HG03342 (cell line): ENCODE results near the gene BRI3BP.

ENCODE experiments used
- ATAC-seq: cut with Tn5 transposase; IDR thresholded peaks from one replicate; pipeline ENCODE4 v1.9.1; 2021; ENCODE audit warnings: mild to moderate bottlenecking, moderate library complexity; ENCODE audit not compliant: unreplicated experiment

Gene BRI3BP, protein sequence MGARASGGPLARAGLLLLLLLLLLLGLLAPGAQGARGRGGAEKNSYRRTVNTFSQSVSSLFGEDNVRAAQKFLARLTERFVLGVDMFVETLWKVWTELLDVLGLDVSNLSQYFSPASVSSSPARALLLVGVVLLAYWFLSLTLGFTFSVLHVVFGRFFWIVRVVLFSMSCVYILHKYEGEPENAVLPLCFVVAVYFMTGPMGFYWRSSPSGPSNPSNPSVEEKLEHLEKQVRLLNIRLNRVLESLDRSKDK

DNA sequence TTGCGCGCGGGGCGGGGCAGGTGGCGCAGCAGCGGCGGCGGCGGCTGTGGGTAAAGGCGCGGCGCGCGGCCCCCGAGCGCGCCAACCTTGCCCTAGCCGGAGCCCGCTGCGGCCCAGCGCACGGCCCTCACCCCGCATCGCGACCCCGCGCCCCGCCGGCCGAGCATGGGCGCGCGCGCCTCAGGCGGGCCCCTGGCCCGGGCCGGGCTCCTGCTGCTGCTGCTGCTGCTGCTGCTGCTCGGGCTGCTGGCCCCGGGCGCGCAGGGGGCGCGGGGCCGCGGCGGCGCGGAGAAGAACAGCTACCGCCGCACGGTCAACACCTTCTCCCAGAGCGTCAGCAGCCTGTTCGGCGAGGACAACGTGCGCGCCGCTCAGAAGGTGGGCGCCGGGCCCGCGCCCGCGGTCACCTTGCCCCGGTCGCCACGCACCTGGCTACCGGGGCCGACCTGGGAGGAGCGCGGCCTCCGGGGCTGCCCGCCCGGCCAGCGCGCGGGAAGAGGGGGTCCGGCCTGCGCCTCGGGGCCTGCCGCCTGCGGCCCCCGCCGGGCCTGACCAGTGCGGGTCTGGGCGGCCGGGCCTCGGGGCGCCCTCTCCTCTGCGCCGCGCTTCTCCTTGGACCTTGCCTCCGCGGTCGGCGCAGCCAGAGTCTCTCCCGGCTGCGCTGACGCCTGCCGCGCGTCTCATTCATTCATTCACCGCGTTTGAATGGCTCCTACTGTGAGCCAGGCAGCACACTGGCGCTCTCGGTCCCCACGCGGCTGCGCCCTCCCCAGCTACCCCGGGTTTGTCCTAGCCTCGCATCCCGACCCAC lies at the start of gene BRI3BP:
BRI3BP (plus strand) TSS at position 20 of the 811 bp plus-strand sequence; CDS start at position 166, 146 bp downstream.
- peak; percentile 39 for ATAC-seq

DNA sequence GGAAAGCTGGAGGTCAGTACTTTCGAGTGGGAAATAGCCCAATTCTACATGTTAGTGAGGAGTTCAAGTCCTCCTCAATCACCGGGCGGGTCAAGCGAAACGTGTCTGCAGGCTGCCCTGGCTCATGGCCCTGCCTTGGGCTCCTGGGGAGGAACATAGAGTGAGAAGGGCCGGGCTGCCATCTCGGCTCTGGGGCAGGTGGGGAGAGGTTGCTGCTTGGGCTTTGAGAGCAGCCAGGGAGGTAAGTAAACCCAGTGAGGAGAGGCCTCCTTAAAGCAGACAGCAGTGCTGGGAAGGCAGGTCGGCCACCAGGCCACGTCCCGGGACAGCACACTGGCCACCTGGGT lies 47.0 kb upstream of the BRI3BP start:
- ATAC-seq = no peak

DNA sequence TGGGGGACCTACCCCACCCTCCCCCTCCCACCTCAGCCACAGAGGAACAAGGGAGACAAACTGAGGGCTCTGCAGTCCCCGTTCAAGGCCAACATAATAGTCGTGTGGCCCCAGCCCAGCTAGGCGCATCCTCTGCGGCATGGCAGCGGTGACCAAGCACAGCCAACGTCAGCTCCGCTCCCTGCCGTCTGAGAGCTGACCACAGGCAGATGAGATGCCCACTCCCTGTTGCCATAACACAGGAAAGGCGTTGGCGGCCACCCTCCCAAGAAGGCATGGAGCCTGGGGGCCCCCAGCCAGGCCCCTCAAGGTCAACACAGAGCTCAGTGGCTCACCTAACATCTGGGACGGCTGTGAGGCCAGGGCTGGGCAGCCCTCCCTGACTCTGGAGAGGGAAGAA lies 46.4 kb upstream of the BRI3BP start:
- no peak for ATAC-seq

DNA sequence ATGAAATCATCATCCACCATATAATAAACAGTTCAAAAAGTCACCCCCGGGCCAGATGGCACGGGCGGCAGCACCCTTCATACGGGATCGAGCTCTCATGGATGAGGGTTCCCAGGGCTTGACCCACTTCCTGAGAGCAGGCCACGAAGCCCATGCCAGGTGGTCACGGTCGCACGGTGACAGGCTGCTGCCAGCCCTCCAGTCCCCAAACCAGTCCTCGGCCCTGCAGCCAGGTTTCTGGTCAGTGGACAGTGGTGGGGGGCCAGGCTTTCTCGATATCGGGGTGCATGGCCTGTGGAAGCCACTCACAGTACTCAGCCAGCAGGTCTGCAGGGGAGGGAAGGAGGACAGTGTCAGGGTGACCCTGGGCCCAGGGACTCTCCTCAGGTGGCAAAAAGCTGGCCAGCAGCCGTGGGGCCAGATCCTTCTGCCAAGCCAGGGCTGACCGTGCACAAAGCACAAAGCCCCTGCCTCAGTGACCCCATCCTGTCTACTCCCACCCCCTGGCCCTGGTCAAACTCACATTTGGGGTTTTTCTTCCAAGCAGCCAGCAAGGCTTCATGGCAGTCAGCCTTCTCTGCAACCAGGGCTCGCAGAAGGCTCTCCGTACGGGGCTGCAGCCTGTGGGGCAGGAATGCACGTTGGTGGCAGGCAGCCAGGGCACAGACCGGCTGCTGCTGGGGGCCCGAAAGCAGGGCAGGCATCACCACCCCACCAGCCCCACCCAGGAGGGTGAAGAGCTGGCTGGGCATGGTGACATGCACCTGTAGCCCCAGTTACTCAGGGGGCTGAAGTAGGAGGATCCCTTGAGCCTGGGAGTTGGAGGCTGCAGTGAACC lies 45.7 kb upstream of the BRI3BP start:
- no peak for ATAC-seq

DNA sequence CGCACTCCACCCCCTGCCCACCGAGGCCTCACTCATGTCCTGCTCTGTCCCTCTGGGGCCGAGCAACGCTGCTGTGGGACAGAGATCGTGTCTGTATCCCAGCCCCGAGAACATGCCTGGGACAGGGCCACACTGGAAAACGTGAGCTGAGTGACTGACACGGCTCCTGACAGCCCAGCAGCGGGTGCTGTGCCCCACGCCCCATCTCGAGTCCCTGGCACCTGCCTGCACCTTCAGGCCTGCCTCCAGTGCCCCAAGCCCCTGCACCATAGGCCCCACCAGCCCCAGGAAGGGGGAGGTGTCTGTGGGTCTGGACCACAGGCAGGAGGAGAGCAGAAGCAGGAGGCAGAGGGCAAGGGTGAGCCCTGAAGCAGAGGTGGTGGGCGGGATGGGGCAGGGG lies 44.4 kb upstream of the BRI3BP start:
- ATAC-seq = no peak

DNA sequence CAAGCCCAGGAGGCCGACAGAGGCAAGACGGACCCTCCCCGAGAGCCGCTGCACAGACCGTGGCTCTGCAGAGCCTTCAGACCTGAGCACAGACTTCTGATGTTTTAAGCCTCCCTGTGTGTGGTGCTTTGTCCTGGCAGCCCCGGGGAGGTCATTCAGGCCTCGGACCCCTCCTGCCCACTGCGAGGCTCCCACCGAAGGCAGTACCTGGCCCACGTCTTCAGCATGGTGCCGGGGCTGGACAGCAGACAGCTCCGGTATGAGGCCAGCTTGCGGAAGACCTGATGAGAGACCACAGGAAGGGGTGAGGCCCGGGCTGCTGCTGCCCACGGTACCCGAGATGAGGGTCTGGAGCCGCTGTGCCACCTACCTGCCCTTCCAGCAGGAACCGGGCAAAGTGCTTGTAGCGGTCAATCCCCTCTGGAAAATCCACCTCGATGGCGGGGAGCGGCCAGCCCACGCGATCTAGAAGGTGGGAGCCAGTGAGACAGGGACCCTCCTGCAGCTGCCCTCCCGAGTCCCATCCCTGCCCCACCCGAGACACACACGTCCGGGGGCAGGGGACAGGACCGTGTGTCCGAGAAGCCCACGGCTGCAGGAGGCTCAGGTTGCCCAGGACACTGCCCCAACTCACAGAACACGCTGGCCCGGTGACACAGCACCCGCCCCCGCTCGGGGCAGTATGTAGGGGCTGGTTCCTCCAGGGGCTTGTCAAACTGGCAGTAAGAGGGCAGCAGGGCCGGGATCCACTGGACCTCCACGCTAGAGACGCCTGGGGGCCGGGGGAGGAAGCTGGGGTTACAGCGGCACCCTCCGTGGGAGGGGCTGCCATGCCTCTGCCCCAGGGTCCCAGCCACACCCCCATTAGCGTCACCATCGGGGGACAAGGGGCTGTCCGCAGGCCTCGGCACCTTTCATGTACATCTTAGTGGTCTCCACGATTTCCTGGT lies 43.4 kb upstream of the BRI3BP start:
- ATAC-seq = no peak

DNA sequence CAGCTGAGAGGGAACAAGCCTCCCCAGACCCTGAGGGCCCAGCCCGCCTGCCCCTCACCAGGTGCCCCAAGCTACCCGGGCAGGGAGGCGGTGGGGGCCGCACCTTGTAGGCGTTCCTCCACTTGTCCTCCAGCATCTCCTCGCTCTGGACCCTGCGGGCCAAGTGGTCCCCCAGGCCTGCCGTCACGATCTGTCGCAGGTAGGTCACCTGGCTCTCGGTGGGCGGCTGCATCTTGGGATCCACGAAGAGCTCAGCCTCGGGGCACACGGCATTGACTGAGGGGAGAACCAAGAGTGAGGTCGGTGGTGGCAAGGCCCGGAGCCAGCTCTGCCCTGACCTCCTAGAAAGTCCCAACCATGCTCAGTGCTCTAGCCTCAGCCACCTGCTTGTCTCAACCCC lies 41.1 kb upstream of the BRI3BP start:
- ATAC-seq = no peak

DNA sequence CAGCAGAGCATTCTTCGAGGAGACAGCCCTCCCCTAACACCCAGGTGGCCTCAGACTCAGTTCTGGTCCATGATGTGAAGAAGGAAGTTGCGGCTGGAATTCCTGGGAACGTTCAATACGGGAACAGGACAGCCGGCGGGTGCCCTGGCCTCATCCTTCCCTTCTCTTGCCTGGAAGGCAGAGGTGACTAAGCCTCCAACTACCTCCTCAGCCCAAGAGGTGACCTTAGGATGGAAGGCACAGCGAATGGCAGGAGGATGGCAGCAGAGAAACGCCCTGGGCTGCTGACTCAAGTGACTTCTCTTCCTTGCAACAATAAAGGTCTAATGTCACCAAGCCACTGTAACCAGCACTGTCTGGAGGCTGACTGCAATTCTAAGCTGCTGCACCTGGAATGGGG lies 40.6 kb upstream of the BRI3BP start:
- no peak for ATAC-seq

DNA sequence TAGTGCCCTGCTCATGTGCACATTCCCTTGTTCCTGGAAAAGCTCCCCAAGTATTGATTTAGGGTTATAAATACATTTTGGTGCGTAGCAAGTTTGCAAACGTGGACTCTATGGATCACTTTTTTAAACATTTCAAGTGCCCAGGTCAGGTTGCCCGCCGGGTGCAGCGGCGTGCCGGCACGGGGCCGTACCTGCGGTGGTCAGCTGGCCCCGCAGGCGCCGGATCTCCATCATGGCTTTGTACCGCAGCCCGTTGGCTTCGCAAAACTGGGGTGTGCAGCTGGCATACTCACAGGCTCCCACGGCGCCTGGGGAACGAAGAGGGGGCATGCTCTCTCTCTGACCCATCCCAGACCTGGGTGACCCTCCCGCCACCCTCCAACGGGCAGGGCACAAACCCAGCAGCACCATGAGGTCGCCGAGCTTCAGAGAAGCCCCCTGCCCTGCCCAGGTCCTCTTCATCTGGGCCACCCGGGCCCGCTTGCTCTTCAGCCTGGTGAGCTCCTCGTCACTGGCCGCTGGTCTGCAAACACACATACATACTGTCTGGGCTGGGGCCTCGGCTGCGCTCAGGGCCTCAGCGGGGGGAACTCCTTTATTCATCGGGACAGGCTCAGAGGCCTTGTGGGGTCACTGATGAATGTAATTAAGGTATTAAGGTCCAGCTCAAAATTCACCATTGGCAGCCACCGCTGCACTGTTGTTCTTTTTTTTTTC lies 39.6 kb upstream of the BRI3BP start:
- no peak for ATAC-seq

DNA sequence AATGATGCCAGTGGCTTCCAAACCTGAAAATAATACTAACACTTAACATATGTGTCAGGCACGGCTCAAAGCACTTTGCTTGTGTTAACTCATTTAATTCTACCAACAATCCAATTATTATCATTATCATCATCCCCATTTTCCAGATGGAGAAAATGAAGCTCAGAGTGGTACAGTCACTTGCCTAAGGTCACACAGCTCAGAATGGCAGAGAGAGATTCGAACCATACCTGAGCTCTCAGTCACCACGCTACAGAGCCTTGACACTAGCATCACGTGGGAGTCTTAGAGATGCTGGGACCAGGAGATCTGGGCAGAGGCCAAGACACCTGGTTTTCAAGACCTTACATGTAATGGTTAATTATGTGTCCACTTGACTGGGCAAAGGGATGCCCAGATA lies 38.7 kb upstream of the BRI3BP start:
- ATAC-seq = no peak

DNA sequence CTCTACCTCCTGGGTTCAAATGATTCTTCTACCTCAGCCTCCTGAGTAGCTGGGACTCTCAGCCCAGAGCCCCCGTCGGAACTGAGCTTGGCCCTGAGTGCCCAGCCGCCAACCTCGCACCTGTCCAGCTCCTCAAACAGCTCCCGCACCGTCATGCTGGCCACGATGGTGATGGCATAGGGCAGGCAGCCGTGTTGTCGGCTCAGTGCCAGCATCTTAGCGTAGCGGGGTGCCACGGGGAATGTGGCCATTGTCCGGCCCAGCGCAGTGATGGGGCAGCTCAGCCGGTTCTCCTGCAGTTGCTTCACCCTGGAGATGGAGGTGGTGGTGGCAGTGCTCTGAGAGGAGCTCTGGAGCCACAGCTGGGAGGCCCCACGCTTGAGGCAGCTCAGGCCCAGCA lies 36.9 kb upstream of the BRI3BP start:
- no peak for ATAC-seq

DNA sequence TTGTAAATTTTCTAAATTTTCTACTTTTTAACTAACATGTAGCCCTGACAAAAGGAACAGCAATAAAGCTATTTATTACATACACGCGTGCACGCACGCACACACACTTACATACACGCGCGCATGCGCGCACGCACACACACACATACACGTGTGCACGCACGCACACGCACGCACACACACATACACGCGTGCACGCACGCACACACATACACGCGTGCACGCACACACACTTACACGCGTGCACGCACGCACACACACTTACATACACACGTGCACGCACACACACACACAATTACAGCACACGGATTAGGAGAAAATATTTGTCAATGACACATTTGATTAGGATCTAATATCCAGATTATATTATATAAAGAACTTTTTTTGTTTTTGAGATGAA lies 32.4 kb upstream of the BRI3BP start:
- ATAC-seq = no peak

DNA sequence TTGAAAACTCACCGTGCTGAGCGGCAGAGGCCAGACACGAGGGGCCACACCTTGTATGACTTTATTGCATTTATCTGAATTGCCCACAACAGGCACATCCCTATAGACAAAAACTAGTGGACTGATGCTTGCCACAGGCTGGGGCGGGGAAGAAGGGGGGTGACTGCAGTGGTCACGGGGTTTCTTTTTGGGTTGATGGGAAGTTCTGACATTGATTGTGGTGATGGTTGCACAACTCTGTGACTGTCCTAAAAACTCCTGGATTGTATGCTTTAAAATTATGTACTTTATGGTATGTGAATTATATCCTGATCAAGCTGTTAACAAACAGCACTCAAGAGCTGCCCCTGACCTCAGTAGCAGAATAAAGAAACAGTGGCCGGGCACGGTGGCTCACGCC lies 30.2 kb upstream of the BRI3BP start:
- ATAC-seq = no peak

DNA sequence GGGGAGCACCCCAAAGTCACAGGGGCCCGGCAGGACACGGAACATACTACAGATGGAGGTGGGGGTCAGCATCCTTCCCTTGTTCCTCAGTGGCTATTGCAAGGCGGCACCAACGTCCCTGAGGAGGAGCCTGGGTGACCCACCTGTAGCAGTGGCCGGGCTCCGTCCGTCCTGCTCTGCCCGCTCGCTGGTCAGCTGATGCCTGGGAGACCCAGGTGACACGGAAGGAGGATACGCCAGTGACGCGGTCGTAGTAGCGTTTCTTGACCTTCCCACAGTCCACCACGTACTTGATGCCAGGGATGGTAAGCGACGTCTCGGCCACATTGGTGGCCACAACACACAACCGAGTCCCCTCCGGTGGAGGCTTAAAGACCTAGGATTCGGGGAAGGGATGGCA lies 29.2 kb upstream of the BRI3BP start:
- no peak for ATAC-seq

DNA sequence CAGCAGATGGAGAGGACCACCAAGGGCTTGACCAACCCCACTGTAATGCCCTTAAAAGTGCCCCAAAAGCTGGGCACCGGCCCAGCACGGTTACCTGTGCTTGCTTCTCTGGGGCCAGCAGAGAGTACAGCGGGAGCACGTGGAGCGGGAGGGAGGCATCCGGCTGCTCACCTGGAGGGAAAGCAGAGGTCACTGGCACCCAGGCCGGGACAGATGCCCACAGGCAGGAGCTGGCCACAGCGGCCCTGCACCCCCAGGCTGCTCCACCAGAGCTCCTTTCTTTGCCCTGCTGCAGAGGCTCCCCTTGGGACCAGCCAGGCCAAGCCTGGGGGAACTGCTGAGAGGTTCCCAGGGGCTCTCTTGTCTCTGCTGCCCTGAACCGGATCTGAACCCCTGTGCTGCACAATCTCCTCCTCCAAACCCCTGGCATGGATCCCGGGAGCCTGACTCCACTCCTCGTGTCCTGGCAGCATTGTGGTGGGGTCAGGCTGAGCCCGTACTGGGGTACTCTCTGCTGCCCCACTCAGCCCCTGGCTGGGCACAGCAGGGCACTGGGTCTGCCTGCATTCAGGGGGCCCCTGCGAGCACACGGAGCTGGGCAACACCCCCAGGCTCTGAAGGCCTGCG lies 28.5 kb upstream of the BRI3BP start:
- no peak for ATAC-seq

DNA sequence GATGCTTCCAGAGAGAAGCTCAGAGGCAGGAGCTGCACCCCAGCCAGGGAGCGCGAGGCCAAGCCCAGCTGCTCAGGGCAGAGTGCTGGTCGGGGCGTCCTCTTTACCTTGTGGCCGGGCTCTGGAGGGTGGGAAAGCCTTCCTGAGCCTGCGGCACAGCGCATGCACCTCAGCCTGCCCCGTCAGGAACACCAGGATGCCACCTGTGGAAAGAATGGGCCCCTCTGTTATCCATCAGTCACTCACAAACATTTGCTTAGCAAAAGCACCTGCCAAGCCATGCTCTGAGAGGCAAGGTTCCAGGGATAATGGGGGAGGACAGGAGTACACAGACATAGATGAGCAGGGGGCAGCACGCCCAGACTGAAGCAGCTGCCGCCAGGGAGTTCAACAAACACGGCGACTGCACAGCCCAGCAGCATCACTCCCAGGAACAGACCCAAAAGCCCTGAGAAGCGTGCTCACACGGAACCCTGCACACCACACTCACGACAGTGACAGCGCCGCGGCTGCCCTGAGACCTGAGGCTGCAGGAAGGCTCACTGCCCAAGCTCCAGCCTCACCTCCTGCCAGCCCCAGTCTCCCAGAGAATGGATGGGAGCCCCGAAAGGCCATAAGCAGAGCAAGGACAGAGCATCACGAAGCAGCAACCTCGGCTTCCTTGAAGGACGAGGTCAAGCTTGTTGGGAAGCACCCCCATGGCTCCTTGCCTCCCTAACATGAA lies 26.3 kb upstream of the BRI3BP start:
- no peak for ATAC-seq

DNA sequence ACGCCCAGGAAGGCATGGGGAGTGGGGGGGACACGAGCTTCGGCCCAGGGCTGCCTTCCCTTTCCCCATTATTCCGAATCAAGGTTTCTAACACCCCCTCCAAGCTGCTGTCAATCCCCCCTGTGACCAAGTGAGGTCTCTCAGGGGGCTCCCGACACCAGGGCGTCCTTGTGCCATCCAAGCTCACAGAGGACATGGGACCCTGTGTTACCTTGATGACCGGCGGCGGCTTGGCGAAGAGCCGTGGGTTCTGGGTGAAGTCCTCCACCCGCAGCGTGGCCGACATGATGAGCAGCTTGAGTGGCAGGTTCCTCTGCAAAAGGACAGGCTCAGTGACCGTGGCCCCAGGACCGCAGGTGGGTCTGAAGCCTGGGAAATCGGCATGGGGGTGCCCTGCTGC lies 24.8 kb upstream of the BRI3BP start:
- no peak for ATAC-seq

DNA sequence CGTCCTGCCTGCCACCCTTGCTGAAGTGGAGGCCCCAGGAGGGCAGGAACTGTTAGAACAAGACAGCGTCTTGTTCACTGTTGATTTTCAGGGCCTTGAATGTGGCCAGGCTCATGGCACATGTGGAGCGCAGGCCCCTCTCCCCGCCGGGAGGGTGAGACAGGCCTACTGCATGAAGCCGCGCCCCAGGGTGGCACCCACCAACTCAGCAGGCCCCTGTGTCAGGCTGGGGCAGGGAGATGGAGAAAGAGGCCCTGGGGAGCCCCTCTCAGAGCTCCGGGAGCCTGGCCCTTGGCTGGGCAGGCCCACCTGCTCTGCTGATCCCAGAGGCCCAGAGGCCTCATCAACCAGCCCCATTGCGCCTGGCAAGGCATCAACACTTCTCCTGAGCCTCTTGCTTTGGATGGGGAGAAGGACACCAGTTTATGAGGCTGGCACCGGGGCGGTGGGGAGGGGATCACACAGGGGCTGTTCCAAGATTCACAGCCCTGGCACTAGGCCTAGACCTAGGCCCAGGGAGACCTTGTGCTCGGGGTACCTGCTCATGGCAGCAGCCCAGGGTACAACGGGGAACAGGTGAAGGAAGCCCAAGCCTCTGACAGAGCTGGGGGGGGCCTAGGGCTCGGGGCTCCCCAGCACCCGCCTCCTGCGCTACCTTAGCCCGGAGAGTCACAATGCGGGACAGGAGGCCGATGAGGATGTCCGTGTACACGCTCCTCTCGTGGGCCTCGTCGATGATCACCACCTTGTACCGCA lies 22.6 kb upstream of the BRI3BP start:
- no peak for ATAC-seq
